Urinary bladder (tissue), 4 donors: ENCODE results near the gene PICK1. TPM values are rescaled to one million over a fixed set of nuclear protein-coding genes. Genes with fewer than 3 reads are reported as not detected.
A peak's percentile ranks its signal among the peaks of the same experiment; 100 is the strongest.

Experiments
- DNase-seq: peaks from one replicate; pipeline ENCODE4 v3.0.0-alpha.2; 2015; ENCODE audit errors: extremely low spot score
- H3K27ac ChIP-seq: one replicate; pipeline ENCODE4 v1.5.1; 2013; ENCODE audit warnings: low read depth, mild to moderate bottlenecking, moderate library complexity
- H3K36me3 ChIP-seq: one replicate; pipeline ENCODE4 v1.6.1; 2013; ENCODE audit warnings: mild to moderate bottlenecking, moderate library complexity; ENCODE audit not compliant: insufficient read depth
- H3K4me1 ChIP-seq: one replicate; pipeline ENCODE4 v1.6.1; 2013; ENCODE audit warnings: mild to moderate bottlenecking, moderate library complexity; ENCODE audit not compliant: insufficient read depth
- H3K4me3 ChIP-seq: one replicate; pipeline ENCODE4 v1.5.1; 2013; ENCODE audit warnings: low read depth, low read length
- WGBS: extraction: QIAGEN DNeasy Blood & Tissue Kit; methylation state at CpG from one replicate; pipeline ENCODE4 v1.1.7; 2013; 5-methylcytosine and 5-hydroxymethylcytosine counted together
- polyA plus RNA-seq: library from polyadenylated mRNA; stranded (reverse); fragments of 200-250 nt; gene quantifications from one replicate; pipeline ENCODE4 v1.2.3, GENCODE V29; 2013
- total RNA-seq: library from RNA; depleted of rRNA; stranded (reverse); fragments of >200 nt; gene quantifications from one replicate; pipeline ENCODE4 v1.2.3, GENCODE V29; 2014
- donor health status: healthy with polysubstance abuse.
- donor health status: healthy.

Gene PICK1
- total and polyA plus RNA-seq, 2 donors: 13.7 to 19.4 TPM

DNA sequence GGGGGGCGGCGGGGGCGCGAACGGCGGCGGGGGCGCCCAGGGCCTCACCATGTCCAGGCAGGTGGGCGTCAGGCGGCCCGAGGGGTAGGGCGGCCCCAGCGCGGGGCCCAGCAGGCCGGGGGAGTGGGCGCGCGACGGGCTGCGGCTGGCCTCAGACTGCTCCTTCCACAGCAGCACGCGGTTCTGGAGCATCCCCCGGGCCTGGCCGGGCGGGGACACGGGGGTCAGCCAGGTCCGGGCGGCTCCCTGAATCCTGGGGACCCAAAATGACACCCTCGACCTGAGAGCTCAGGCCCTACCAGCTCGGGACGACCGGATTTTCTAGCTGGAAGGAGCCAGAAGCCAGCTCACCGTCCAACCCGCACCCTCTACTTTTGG lies 32.3 kb downstream of the PICK1 start:
- H3K36me3 ChIP-seq: no peaks in the 10 kb centered on the region
- H3K4me1 ChIP-seq: peaks cover 3% of the 10 kb centered on the region
- no peak for DNase-seq
- H3K4me3 ChIP-seq: peak overlapping the region; percentile 20
- no peak overlapping the region for H3K27ac ChIP-seq
- 24% methylated on average over 34 of the region's 34 CpGs for WGBS

DNA sequence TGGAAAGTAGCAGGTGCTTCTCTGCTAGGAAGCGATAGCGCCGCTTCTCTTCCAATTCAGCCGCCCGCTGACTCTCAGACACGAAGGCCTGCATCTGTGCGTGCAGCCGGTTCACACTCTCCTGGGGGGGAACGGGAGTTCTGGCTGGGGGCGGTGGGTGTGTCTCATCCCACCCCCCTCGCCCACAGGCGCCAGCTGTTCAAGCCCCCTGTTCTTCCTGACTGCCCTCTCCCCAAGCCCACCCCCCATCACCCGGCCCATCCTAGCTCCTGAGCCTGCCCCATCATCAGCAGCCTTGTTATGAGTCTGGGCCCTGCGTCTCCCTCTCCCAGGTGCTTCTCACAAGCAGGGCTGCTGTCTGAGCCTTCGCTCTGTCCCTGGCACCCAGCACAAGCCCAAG lies 39.9 kb downstream of the PICK1 start:
- Histone ChIP-seq H3K4me1 (no peaks in the 10 kb centered on the region), H3K36me3 (no peaks in the 10 kb centered on the region), H3K27ac (no peak overlapping the region), H3K4me3 (no peak overlapping the region)
- DNase-seq: no peak
- 77% methylated on average over 15 of the region's 15 CpGs for WGBS

DNA sequence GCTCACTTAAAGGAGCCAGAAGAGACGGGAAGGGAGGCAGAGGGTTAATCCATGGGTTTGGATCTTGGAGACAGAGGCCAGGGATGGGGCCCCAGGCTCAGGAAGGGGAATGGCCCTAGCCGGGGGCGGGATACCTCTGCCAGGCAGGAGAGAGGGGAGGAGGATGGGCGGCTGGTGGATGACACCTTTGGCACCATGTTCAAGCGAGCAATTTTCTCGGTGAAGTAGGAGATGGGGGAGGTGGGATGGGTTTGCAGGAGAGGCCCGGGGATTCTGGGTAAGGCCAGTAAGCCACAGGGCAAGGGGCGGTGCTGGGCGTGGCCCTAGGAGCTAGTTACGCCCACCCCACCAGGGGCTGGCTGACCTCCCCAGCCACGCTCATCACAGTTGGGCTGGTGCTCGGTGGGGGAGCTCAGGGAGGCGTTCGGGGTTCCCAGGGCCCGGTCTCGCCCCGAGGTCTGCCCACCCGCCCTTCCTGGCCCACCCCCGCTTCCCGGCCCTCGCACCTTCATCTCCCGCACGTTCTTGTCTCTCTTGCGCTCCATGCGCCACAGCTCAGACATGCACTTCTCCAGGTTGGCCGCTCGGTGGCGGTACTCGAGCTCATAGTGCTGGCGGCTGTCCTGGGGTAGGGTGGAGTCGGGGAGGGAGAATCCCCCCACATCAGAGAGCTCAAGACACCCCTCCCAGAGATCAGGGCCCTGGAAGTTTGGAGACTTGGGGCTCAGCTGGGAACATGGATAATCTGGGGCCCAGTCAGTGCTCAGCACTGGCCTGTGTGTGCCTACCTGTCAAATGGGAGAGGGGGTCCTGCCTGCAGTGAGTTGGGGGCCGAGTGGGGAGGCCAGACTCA lies 40.6 kb downstream of the PICK1 start:
- Histone ChIP-seq H3K4me1 (no peaks in the 10 kb centered on the region), H3K36me3 (no peaks in the 10 kb centered on the region), H3K4me3 (no peak overlapping the region), H3K27ac (no peak overlapping the region)
- DNase-seq: no peak
- 37% methylated on average over 32 of the region's 32 CpGs for WGBS

DNA sequence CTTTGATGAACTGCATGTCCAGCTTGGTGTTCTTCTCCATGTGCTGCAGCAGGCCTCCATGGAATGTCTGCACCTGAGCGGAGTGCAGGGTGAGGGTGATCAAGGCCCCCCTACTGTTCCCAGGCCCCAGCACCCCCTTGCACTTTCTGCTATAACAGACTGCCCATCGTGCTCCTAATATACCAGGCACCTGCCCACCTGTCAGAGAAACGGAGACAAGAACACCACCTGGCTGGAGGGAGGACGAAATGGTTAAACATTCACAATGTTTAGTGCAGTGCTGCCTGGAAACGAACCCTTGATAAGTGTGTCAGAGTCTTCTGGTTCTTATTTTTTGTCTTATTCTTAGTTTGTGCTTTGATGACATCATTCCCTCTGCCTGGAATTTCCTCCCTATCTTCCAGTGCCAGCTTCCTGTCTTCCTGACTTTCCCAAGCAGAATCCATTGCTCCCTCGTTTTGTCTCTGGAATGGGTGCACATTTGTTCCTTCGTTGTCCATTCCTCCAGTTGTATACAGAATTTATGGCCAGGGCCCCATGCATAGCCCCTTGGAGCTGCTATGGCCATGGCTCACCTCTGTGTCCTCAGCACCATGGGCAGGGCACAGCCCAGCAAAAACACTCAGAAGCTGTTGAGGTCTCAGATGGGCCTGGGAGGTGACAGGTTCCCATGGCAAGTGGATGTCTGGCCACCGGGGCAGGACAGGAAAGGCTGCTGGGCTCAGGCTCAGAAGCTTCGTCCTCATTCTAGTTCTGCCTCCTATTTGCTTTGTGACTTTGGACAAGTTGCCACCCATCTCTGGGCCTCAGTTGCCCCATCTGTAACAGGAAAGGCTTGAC lies 41.4 kb downstream of the PICK1 start:
- DNase-seq: no peak
- no peaks in the 10 kb centered on the region for H3K36me3 ChIP-seq
- no peak overlapping the region for H3K27ac ChIP-seq
- H3K4me3 ChIP-seq: no peak overlapping the region
- 56% methylated on average over 9 of the region's 9 CpGs for WGBS
- H3K4me1 ChIP-seq: no peaks in the 10 kb centered on the region

DNA sequence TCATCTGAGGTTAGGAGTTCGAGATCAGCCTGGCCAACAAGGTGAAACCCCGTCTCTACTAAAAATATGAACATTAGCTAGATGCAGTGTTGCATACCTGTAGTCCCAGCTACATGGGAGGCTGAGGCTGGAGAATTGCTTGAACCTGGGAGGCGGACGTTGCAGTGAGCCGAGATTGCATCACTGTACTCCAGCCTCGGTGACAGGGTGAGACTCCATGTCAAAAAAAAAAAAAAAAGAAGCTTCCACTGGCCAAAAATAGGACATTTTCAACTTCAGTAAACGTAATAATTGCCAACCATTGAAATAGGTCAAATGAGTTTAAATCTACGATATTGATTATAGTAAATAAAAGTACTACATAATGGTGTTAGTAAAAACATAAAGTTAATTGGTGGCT lies 46.4 kb downstream of the PICK1 start:
- 75% methylated on average over 8 of the region's 8 CpGs for WGBS
- Histone ChIP-seq H3K4me3 (no peak overlapping the region), H3K36me3 (no peaks in the 10 kb centered on the region)

DNA sequence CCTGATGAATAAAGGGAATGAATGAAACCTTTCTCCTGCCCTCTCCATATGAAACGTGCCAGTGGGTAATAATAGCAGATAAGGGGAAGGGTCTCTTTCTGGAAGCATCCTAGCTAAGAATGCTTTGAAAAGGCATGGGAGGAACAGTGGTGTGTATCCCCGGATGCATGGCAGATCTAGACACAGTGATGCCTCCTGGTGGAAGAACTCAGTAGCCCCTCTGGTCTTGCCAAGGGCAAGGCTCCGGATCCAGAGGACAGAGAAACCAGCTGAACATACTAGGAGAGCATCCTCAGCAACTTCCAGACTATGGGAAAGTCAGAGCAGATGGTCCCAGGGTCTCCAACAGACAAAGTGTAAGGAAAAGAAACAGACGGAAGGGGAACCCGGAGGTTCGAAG lies 46.9 kb downstream of the PICK1 start:
- WGBS: 71% methylated on average over 6 of the region's 6 CpGs
- H3K36me3 ChIP-seq: no peaks in the 10 kb centered on the region
- H3K4me1 ChIP-seq: no peaks in the 10 kb centered on the region
- H3K27ac ChIP-seq: no peak overlapping the region
- H3K4me3 ChIP-seq: no peak overlapping the region
- no peak for DNase-seq

More for the DNA sequence above, 46.4 kb downstream of the PICK1 start:
- no peak for DNase-seq
- Histone ChIP-seq H3K27ac (no peak overlapping the region), H3K4me1 (no peaks in the 10 kb centered on the region)

DNA sequence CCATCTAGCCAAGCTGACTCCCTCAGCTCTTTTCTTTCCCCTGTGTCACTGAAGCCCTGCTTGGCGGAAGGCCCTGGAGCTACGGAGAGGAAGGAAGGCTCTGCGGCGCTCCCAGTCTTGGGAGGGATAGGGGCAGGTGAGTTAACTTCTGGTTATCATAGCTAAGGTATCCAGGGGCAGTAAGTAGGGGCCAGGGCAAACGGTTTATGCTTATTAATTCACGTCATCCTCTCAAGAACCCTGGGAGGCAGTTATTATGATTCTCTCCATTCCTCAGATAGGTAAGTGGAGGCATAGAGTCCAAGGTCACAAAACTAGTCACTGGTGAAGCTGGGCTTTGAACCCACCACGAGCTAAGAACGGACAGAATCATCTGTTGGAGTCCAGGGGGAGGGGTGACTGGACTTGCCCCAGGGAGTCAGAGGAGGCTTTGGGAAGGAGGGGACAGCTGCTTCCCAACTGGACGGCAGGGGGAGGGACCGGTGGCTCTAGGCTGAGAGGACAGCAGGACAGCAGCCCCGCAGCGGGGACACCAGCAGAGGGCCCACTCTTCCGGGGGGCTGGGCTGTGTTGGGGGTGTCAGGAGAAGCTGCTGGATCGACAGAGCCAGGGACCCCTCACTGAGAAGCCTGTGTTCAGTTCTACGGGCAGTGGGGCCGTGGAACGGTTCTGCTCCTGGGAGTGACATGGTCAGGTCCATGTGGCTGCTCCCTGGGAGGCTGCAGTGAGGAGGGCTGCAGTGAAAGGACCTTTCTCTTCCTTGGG lies 49.8 kb downstream of the PICK1 start:
- WGBS: 79% methylated on average over 17 of the region's 17 CpGs
- no peaks in the 10 kb centered on the region for H3K36me3 ChIP-seq
- no peak overlapping the region for H3K4me3 ChIP-seq
- no peak for DNase-seq
- H3K4me1 ChIP-seq: no peaks in the 10 kb centered on the region
- H3K27ac ChIP-seq: no peak overlapping the region

DNA sequence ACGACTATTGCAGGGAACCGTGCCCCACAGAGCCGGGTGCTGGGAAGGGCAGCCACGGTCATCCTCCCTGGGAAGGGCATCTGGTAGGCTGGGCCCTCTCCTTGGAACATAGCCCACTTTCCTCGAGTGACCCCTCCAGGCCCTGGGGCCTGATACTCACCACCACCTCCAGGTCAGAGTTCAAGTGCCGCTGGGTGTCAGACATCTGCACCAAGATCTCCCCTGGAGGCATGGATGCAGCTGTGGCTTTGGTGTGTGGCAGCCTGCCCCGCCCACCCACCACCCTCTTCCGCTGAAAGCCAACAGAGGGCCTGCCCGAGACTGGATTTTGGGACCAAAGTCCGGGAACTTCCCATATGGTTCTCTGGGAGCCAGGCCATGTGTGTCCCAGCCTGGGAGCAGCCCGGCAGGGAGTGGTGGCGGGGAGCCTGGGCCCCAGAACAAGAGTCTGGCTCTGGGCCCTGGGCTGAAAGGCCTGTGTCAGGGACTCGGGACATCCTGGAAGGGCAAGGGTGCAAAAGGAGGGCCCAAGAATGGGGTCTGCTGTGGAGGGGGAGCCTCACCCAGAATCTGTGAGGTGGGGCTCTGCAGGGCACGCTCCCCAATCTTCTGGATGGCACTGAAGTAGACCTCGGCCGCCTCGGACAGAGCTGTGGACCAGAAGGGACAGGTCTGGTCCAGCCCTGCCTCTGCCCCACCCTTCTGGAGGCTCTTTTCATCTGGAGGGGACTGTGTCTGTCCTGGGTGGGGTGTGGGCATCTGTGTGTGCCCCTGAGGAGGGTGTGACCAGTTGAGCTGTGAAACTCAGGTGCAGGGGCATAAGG lies 50.7 kb downstream of the PICK1 start:
- Histone ChIP-seq H3K4me1 (no peaks in the 10 kb centered on the region), H3K27ac (no peak overlapping the region), H3K36me3 (no peaks in the 10 kb centered on the region), H3K4me3 (no peak overlapping the region)
- no peak for DNase-seq
- WGBS: 73% methylated on average over 17 of the region's 17 CpGs

DNA sequence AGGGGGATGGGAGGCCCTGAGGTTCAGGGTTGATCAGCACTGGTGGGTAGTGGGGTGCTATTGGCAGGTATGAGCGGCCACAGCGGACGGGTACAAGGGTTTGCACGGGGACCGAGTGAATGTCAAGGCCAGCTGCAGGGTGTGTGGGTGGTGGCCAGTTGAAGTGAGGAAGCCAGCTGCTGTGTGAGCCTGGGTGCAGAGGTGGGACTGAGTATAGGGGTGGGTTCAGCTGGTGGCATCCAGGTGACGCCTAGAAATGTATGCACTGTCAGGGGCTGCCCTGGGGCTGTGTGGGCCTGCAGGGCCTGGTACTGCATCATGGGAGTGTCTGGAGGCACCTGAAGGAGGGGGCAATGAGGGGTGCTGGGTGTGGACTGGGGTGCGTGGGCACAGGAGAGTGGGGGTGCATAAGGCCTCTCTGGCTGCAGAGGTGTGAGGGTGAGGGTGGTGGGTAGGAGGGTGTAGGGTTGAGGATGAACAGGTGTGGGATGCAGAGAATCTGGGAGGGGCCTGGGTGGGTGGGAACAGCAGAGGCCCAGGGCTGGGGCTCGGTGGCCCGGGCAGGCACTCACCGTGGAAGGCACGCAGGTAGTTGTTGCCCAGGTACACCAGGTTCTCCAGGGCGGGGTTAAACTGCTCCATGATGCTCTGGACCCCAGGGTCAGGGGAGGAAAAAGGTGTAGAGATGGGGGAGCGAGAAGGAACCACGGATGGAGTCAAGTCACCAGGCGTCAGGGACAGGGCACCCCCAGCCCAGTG lies 51.5 kb downstream of the PICK1 start:
- no peak for DNase-seq
- Histone ChIP-seq H3K4me3 (no peak overlapping the region), H3K4me1 (no peaks in the 10 kb centered on the region), H3K27ac (no peak overlapping the region), H3K36me3 (no peaks in the 10 kb centered on the region)
- 93% methylated on average over 15 of the region's 15 CpGs for WGBS

DNA sequence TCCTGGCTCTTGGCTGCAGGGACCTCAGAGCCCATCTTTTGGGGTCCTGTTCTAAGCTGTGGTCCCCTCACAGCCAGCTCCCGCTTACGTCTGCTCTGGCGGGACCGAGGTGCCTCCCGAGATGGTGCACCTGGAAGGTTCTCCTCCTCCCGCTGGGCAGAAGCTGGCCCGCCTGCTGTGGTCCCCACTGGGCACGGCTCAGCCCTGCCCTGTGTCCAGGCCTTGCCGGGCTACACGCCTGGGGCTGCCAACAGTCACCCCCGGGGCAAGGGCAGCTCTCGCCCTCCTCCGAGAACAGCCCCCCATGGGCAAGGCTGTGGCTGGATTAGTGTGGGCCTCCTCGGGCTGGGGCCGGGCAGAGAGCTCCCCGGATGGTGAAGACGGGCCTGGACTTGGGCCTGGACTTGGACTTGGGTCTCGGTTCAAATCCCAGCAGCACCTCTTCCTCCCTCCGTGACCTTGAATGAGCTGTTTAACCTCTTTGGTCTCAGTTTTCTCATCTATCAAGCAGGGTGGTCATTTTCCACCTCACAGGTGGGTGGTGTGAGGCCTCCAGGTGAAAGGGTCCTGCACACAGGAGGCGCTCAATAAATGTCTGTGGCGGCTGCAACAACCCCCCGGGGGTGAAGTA lies 52.3 kb downstream of the PICK1 start:
- no peaks in the 10 kb centered on the region for H3K4me1 ChIP-seq
- H3K4me3 ChIP-seq: no peak overlapping the region
- no peak for DNase-seq
- H3K27ac ChIP-seq: no peak overlapping the region
- 91% methylated on average over 22 of the region's 22 CpGs for WGBS
- no peaks in the 10 kb centered on the region for H3K36me3 ChIP-seq

DNA sequence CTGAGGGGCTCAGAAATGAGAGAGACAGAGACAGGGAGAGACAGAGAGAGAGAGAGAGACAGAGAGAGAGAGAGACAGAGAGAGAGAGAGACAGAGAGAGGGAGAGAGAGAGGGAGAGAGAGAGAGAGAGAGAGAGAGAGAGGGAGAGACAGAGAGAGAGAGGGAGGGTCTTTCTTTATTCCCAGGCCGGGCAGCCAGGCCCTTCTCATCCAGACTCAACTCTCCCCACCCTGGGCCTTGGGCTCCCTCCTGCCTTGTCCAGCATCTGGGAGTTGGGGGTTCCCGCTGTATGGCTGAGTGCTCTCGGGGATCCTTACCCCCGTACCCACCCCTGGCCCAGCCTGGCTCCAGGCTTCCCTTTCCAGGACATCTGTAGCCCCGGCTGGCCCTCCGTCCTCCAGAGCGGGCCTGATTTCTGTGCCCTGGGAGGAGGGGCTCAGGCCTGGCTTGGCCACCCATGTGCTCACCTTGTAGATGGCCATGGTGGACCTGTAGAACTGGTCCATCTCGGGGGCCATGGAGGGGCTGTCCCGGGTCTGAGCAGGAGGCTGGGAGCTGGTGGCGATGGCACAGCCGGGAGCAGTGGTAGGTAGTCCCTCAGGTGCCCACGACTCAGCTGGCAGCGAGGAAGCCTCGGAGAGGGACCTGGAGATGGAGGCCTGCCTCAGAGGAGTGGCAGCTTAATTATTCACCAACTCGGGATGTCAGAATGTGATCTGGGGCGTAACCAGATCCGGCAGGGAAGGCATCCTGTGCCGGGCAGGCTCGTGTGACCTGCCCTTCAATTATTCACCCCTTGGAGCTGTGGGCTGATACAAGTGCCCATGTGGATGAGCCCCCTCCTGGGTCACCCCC lies 53.0 kb downstream of the PICK1 start, which contains the start of gene BAIAP2L2:
BAIAP2L2 (minus strand) TSS at position 677 of the 855 bp plus-strand sequence; CDS start at position 518, 159 bp downstream.
- Histone ChIP-seq H3K4me1 (no peaks in the 10 kb centered on the region), H3K27ac (no peak within 1 kb of the TSS), H3K36me3 (no peaks in the 10 kb centered on the region), H3K4me3 (no peak within 1 kb of the TSS)
- DNase-seq: no peak
- WGBS: 84% methylated on average over 19 of the region's 19 CpGs
